Activated CD8-positive, alpha-beta memory T cell treated with anti-CD3 and anti-CD28 coated beads for 1 hour (primary cell): ENCODE results near the gene DIP2A.
A peak's percentile ranks its signal among the peaks of the same experiment; 100 is the strongest.

Experiments used
- DNase-seq, 2 donors: peaks; one replicate each; pipeline ENCODE4 v3.0.0-alpha.2; 2020; ENCODE audit warnings: low read depth in 1 of 2; ENCODE audit errors: extremely low read depth in 1 of 2

DIP2A gene

GRCh38 chr21:46458315-46459023 lies at the start of gene DIP2A:
TSS of gene DIP2A (plus strand) at chr21:46458891. CDS start at chr21:46459132, 241 bp downstream.
- DNase-seq: peak; percentile 79 to 85

- no peak for DNase-seq
These were observed 48.9 kb upstream of the DIP2A start for GRCh38 chr21:46409641-46410406.

- DNase-seq: no peak
These were observed 48.2 kb upstream of the DIP2A start for GRCh38 chr21:46410516-46410915.

GRCh38 chr21:46411236-46411635 lies 47.5 kb upstream of the DIP2A start:
- no peak for DNase-seq

- DNase-seq: no peak
These were observed 47.0 kb upstream of the DIP2A start for GRCh38 chr21:46411691-46412090.

GRCh38 chr21:46412521-46413364 lies 45.9 kb upstream of the DIP2A start:
- no peak for DNase-seq

GRCh38 chr21:46413365-46413696 lies 45.4 kb upstream of the DIP2A start:
- DNase-seq: no peak

- DNase-seq: no peak
These were observed 43.8 kb upstream of the DIP2A start for GRCh38 chr21:46414965-46415275.

GRCh38 chr21:46416551-46416950 lies 42.1 kb upstream of the DIP2A start:
- no peak for DNase-seq

GRCh38 chr21:46418265-46418946 lies 40.3 kb upstream of the DIP2A start:
- no peak for DNase-seq

GRCh38 chr21:46420241-46421190 lies 38.2 kb upstream of the DIP2A start:
- DNase-seq: no peak

- DNase-seq: no peak
These were observed 37.4 kb upstream of the DIP2A start for GRCh38 chr21:46421191-46421750.

GRCh38 chr21:46421756-46422555 lies 36.7 kb upstream of the DIP2A start:
- DNase-seq: no peak

- DNase-seq: no peak
These were observed 36.0 kb upstream of the DIP2A start for GRCh38 chr21:46422636-46423241.

GRCh38 chr21:46423546-46424038 lies 35.1 kb upstream of the DIP2A start:
- no peak for DNase-seq

- no peak for DNase-seq
These were observed 34.6 kb upstream of the DIP2A start for GRCh38 chr21:46424039-46424591.

GRCh38 chr21:46424621-46425020 lies 34.1 kb upstream of the DIP2A start:
- no peak for DNase-seq

GRCh38 chr21:46425041-46425440 lies 33.6 kb upstream of the DIP2A start:
- DNase-seq: no peak
